DMS 273 (cell line): ENCODE data around the gene JAK3.
"Not testable (repeated sequence)": the region's sequence is repeated elsewhere in the genome, so short reads cannot be mapped to it uniquely, and the experiment has no call there.

Experiments used
- DNase-seq: peaks from one replicate; lab custom pipeline; 2025; ENCODE audit not compliant: unreplicated experiment; lab: John Stamatoyannopoulos, UW

Gene JAK3

DNA sequence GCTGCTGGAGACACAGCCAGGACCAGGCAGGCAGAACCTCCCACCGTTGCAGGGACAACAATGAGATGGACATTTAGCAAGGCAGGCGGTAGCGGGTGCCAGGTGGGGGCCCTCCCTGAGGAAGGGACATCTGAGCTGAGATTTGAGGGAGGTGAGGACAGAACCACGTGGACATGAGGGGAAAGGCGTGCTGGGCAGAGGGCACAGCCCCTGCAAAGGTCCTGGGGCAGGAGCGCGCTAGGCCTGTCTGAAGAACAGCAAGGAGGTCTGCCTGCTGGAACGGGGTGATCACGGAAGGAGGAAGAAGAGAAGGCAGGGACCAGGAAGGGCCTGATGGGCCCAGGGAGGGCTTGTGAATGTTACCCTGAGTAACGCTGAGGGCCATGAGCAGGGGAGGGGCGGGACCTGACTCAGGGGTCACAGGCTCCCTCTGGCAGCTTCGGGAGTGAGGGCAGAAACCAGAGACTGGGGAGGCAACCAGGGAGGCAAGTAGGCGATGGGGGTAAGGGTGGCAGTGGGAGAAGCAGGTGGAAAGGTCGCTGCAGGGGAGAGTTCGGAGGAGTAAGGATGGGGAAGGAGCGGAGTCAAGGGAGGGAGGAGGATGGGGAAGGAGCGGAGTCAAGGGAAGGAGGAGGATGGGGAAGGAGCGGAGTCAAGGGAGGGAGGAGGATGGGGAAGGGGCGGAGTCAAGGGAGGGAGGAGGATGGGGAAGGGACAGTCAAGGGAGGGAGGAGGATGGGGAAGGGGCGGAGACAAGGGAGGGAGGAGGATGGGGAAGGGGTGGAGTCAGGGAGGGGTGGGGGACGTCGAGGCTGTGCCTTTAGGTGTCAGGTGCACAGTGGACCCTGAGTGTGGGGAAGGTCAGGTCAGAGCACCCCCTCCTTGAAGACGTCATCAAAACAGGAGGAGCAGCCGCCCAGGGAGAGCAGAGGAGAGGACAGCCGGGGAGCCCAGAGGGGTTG lies 68.5 kb downstream of the JAK3 start:
- peak; percentile 31 for DNase-seq

DNA sequence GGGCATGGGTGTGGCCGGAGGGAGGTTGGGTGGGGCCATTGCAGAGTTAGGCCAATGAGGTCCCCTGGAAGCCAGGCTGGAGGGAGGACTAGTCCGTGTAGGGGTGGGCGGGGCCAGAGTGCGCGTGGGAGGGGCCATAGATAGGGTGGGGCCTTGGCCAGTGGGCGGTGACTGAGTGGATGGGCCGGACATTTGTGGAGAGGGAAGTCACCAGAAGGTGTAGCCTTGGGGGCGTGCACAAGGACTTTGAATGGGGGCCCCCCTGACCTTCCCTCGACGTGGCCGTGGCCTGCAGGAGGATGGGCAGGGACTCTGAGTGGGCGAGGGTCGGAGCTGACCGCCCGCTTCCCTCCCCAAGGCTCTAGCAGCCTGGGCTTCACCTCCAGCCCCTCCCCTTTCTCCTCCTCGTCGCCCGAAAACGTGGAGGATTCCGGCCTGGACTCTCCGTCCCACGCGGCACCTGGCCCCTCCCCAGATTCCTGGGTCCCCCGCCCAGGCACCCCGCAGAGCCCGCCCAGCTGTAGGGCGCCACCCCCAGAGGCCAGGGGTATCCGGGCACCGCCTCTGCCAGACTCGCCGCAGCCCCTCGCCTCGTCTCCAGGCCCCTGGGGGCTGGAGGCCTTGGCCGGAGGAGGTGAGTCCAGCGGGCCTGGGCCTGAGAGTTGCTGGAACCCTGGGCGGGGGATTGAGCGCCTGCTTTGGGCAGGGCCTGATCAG lies 69.4 kb downstream of the JAK3 start:
- DNase-seq = peak; percentile 50

- not testable (repeated sequence) for DNase-seq
Measured at GRCh38 chr19:17777840-17778239, 69.9 kb downstream of the JAK3 start.

- DNase-seq = no peak
Measured at GRCh38 chr19:17775991-17776803, 71.6 kb downstream of the JAK3 start.

DNA sequence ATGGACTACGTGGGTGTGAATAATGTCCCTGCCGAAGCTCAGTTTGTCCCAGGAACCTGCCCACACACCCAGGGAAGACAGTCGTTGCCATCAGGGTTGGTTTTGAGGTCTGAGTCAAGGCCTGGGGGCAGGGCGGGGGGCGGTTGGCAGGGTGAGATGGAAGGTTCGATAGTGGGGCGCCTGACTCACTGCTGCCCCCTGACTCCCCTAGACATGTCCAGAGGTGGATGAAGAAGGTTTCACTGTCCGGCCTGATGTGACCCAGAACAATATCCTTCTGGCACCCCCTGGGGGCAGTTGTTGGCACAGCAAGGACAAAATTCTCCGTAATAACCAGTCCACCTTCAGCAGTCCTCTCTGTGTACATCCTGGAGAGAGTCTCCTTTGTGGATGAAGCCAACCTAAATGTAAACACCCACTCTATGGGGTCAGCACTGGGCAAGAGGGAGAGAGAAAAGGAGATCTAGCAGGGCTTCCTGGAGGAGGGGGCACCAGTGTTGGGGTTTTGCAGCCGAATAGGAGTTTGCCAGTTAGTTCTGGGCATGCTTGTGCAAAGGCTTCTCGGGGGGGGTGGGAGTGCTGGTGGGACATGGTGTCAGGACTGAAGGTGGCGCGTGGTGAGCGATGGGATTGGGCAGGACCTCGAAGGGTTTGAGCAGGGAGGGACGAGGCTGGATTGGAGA lies 72.4 kb downstream of the JAK3 start:
- peak; percentile 52 for DNase-seq
